Measurements from ENCODE around the gene TMEM94. TPM values are rescaled to one million over a fixed set of nuclear protein-coding genes. Genes with fewer than 3 reads are reported as not detected.

Gene TMEM94
- total and polyA plus RNA-seq, 9 of the 15 experiments (the other 6 are each of a cell fraction or from before 2014, with no cell fraction given): 0.35 to 48.1 (median 14.4) TPM

DNA sequence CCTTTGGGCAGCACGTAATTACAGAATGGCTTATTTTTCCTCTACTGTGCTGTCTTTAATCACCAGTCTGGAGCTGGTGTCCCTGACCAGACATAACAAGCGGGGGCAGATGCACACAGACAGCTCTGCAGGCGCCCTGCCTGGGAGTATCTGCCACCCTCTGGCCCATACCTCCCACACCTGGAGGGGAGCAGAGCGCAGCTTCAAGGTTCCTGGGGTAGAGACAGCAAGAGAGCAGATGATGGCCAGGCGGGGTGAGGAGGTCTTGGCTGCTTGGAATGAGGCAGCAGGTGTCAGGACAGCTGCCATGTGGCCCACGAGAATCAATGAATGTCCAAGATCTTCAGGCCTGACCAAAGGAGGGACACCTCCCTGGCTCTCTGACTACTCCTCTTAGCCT lies 23.8 kb downstream of the TMEM94 start (continued):
- no peak for TF ChIP-seq MED1 (CRISPR knock-in tag; IDR thresholded peaks at IDR 0.05; ENCODE audit: borderline replicate concordance)
- no peak for TF ChIP-seq ZC3H4 (CRISPR knock-in tag; IDR thresholded peaks at IDR 0.05; ENCODE audit: borderline replicate concordance)
- TF ChIP-seq, protein P1, sequence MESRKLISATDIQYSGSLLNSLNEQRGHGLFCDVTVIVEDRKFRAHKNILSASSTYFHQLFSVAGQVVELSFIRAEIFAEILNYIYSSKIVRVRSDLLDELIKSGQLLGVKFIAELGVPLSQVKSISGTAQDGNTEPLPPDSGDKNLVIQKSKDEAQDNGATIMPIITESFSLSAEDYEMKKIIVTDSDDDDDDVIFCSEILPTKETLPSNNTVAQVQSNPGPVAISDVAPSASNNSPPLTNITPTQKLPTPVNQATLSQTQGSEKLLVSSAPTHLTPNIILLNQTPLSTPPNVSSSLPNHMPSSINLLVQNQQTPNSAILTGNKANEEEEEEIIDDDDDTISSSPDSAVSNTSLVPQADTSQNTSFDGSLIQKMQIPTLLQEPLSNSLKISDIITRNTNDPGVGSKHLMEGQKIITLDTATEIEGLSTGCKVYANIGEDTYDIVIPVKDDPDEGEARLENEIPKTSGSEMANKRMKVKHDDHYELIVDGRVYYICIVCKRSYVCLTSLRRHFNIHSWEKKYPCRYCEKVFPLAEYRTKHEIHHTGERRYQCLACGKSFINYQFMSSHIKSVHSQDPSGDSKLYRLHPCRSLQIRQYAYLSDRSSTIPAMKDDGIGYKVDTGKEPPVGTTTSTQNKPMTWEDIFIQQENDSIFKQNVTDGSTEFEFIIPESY (CRISPR knock-in tag; IDR thresholded peaks at IDR 0.05): no peak
- TF ChIP-seq RAD21 (CRISPR knock-in tag; conservative IDR thresholded peaks at IDR 0.05 in 1 of 2, IDR thresholded peaks at IDR 0.05 in 1 of 2): no peak
- TF ChIP-seq HCFC1 (IDR thresholded peaks at IDR 0.05; ENCODE audit: low read depth, low read length): no peak
- TF ChIP-seq, protein P2, sequence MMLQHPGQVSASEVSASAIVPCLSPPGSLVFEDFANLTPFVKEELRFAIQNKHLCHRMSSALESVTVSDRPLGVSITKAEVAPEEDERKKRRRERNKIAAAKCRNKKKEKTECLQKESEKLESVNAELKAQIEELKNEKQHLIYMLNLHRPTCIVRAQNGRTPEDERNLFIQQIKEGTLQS (IDR thresholded peaks at IDR 0.05): no peak
- TF ChIP-seq, protein P2 (CRISPR knock-in tag; conservative IDR thresholded peaks at IDR 0.05): no peak
- no peak for TF ChIP-seq SREBF1 (IDR thresholded peaks at IDR 0.05; ENCODE audit: borderline replicate concordance, low read depth, low read length)
- TF ChIP-seq, protein P3, sequence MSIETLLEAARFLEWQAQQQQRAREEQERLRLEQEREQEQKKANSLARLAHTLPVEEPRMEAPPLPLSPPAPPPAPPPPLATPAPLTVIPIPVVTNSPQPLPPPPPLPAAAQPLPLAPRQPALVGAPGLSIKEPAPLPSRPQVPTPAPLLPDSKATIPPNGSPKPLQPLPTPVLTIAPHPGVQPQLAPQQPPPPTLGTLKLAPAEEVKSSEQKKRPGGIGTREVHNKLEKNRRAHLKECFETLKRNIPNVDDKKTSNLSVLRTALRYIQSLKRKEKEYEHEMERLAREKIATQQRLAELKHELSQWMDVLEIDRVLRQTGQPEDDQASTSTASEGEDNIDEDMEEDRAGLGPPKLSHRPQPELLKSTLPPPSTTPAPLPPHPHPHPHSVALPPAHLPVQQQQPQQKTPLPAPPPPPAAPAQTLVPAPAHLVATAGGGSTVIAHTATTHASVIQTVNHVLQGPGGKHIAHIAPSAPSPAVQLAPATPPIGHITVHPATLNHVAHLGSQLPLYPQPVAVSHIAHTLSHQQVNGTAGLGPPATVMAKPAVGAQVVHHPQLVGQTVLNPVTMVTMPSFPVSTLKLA (conservative IDR thresholded peaks at IDR 0.05): no peak
